GM12873 (cell line): ENCODE results near the gene MCAM.

Experiments
- CTCF ChIP-seq: IDR thresholded peaks from 2 replicates; pipeline ENCODE4 v1.5.1; 2012; ENCODE audit warnings: low read depth, mild to moderate bottlenecking, moderate library complexity, low read length, control low read depth; ENCODE audit not compliant: insufficient read depth; ENCODE audit errors: missing control alignments

Gene MCAM

GRCh38 chr11:119322360-119322739, 5.4 kb upstream of the MCAM start:
- TF ChIP-seq CTCF = no peak

- TF ChIP-seq CTCF = no peak
These were observed 4.0 kb upstream of the MCAM start for GRCh38 chr11:119320776-119321524.

- TF ChIP-seq CTCF = no peak
These were observed 3.4 kb upstream of the MCAM start for GRCh38 chr11:119320240-119320775.

GRCh38 chr11:119319700-119320239, 2.8 kb upstream of the MCAM start:
- no peak for TF ChIP-seq CTCF

- no peak for TF ChIP-seq CTCF
These were observed 2.3 kb upstream of the MCAM start for GRCh38 chr11:119319136-119319699.

GRCh38 chr11:119318240-119319135, 1.6 kb upstream of the MCAM start:
- no peak for TF ChIP-seq CTCF
